Lower lobe of right lung (tissue), 2 donors: Measurements from ENCODE around the gene IL34. TPM values are rescaled to one million over a fixed set of nuclear protein-coding genes. Genes with fewer than 3 reads are reported as not detected.
A peak's percentile ranks its signal among the peaks of the same experiment; 100 is the strongest.

Experiments used
- ATAC-seq, 2 donors: fragments of 200-7000 bp; cut with Tn5 transposase; one replicate each; pipeline ENCODE4 v1.9.1; 2020 to 2022; ENCODE audit warnings: mild to moderate bottlenecking in 2 of 2, moderate library complexity in 2 of 2
- DNase-seq: peaks from one replicate; pipeline ENCODE4 v3.0.0-alpha.2; 2020
- H3K27ac ChIP-seq: fragments of 200-600 bp; one replicate; pipeline ENCODE4 v1.8.0; 2022
- H3K27me3 ChIP-seq: fragments of 200-600 bp; one replicate; pipeline ENCODE4 v1.8.0; 2022; ENCODE audit warnings: low read depth
- H3K36me3 ChIP-seq: fragments of 200-600 bp; one replicate; pipeline ENCODE4 v1.8.0; 2022; ENCODE audit warnings: mild to moderate bottlenecking
- H3K4me1 ChIP-seq: fragments of 200-600 bp; one replicate; pipeline ENCODE4 v1.8.0; 2022
- H3K4me3 ChIP-seq: fragments of 200-600 bp; one replicate; pipeline ENCODE4 v1.8.0; 2022; ENCODE audit warnings: mild to moderate bottlenecking
- H3K9me3 ChIP-seq: fragments of 200-600 bp; one replicate; pipeline ENCODE4 v1.8.0; 2022
- CTCF ChIP-seq: fragments of 200-600 bp; IDR thresholded peaks from one replicate; pipeline ENCODE4 v1.8.0; 2022; ENCODE audit warnings: antibody characterized with exemption, mild to moderate bottlenecking
- intact Hi-C: fragments of 100-400 bp; cut with DNase I; formaldehyde crosslinking; loops from one replicate; pipeline ENCODE4 v1.11.0; 2022
- total RNA-seq: library from RNA; stranded (reverse); fragmentation: NEBNext Ultra II Directional; extraction: Animal tissue kit (Norgen Biotek cat#: 25700); gene quantifications from one replicate; pipeline ENCODE4 v1.2.1, GENCODE V29; 2021
- donor health status: DM: no; HTN: yes; CAD: no; lungs with severe emphysema.

IL34 gene
- total RNA-seq, 1 donor from 2014 or later: 2.6 TPM

- Histone ChIP-seq H3K4me1 (no peaks in the 10 kb centered on the region), H3K4me3 (no peak overlapping the region), H3K27me3 (no peaks in the 10 kb centered on the region), H3K27ac (no peak overlapping the region), H3K9me3 (no peaks in the 10 kb centered on the region), H3K36me3 (no peaks in the 10 kb centered on the region)
- peak; percentile 34 to 49 for ATAC-seq
- intact Hi-C loops: no loop called here
- no peak for TF ChIP-seq CTCF
- DNase-seq: no peak
These were observed 35.8 kb upstream of the IL34 start for GRCh38 chr16:70610273-70611223.

GRCh38 chr16:70611224-70611598, 35.1 kb upstream of the IL34 start:
- H3K27ac ChIP-seq: no peak overlapping the region
- no peaks in the 10 kb centered on the region for H3K4me1 ChIP-seq
- TF ChIP-seq CTCF: no peak
- no peaks in the 10 kb centered on the region for H3K9me3 ChIP-seq
- ATAC-seq (no peak), DNase-seq (no peak)
- H3K27me3 ChIP-seq: no peaks in the 10 kb centered on the region
- no peak overlapping the region for H3K4me3 ChIP-seq
- intact Hi-C loops: no loop called here
- H3K36me3 ChIP-seq: no peaks in the 10 kb centered on the region

GRCh38 chr16:70611785-70612303, 34.5 kb upstream of the IL34 start:
- no peaks in the 10 kb centered on the region for H3K4me1 ChIP-seq
- DNase-seq: no peak
- H3K9me3 ChIP-seq: no peaks in the 10 kb centered on the region
- no peak for TF ChIP-seq CTCF
- no peaks in the 10 kb centered on the region for H3K36me3 ChIP-seq
- no peaks in the 10 kb centered on the region for H3K27me3 ChIP-seq
- ATAC-seq: no peak
- H3K4me3 ChIP-seq: no peak overlapping the region
- intact Hi-C loops: no loop called here
- no peak overlapping the region for H3K27ac ChIP-seq

GRCh38 chr16:70612931-70613330, 33.4 kb upstream of the IL34 start:
- no peak for TF ChIP-seq CTCF
- Histone ChIP-seq H3K9me3 (no peaks in the 10 kb centered on the region), H3K4me3 (no peak overlapping the region), H3K36me3 (no peaks in the 10 kb centered on the region), H3K27me3 (no peaks in the 10 kb centered on the region), H3K27ac (no peak overlapping the region), H3K4me1 (no peaks in the 10 kb centered on the region)
- ATAC-seq: no peak
- DNase-seq: no peak
- intact Hi-C loops: no loop called here

- ATAC-seq (no peak), DNase-seq (no peak)
- Histone ChIP-seq H3K36me3 (no peaks in the 10 kb centered on the region), H3K27ac (no peak overlapping the region), H3K4me1 (no peaks in the 10 kb centered on the region), H3K4me3 (no peak overlapping the region), H3K9me3 (no peaks in the 10 kb centered on the region), H3K27me3 (no peaks in the 10 kb centered on the region)
- TF ChIP-seq CTCF: no peak
- intact Hi-C loops: no loop called here
These were observed 32.0 kb upstream of the IL34 start for GRCh38 chr16:70614208-70614951.
